ENCODE measurements around the gene ZAP70. TPM values are rescaled to one million over a fixed set of nuclear protein-coding genes. Genes with fewer than 3 reads are reported as not detected.

Gene ZAP70
- total RNA-seq, 1 donor from 2014 or later: 10.2 TPM

GRCh38 chr2:97734061-97735051 is 21.0 kb downstream of the ZAP70 start:
- H3K4me1 ChIP-seq: no peaks in the 10 kb centered on the region
- no peak for TF ChIP-seq CTCF (IDR thresholded peaks at IDR 0.05)
- H3K36me3 ChIP-seq: no peaks in the 10 kb centered on the region
- intact Hi-C loops (cut with DNase I): no loop called here
- no peak overlapping the region for H3K4me3 ChIP-seq
- H3K9me3 ChIP-seq: no peaks in the 10 kb centered on the region
- no peaks in the 10 kb centered on the region for H3K27me3 ChIP-seq
- ATAC-seq (no peak), DNase-seq (peak; percentile 54)
- H3K27ac ChIP-seq: no peak overlapping the region

- TF ChIP-seq CTCF (IDR thresholded peaks at IDR 0.05): no peak
- Histone ChIP-seq H3K27ac (no peak overlapping the region), H3K36me3 (no peaks in the 10 kb centered on the region), H3K9me3 (no peaks in the 10 kb centered on the region), H3K27me3 (no peaks in the 10 kb centered on the region), H3K4me1 (no peaks in the 10 kb centered on the region), H3K4me3 (no peak overlapping the region)
- DNase-seq (peak; percentile 52), ATAC-seq (no peak)
- intact Hi-C loops (cut with DNase I): no loop called here
Measured at GRCh38 chr2:97735161-97735561, 21.8 kb downstream of the ZAP70 start.

GRCh38 chr2:97736185-97736584 is 22.8 kb downstream of the ZAP70 start:
- intact Hi-C loops (cut with DNase I): no loop called here
- Histone ChIP-seq H3K27ac (no peak overlapping the region), H3K36me3 (no peaks in the 10 kb centered on the region), H3K27me3 (no peaks in the 10 kb centered on the region), H3K9me3 (no peaks in the 10 kb centered on the region), H3K4me1 (no peaks in the 10 kb centered on the region), H3K4me3 (no peak overlapping the region)
- no peak for DNase-seq
- TF ChIP-seq CTCF (IDR thresholded peaks at IDR 0.05): no peak
- ATAC-seq: no peak

GRCh38 chr2:97736608-97737330 is 23.4 kb downstream of the ZAP70 start:
- Histone ChIP-seq H3K27me3 (no peaks in the 10 kb centered on the region), H3K27ac (no peak overlapping the region), H3K9me3 (no peaks in the 10 kb centered on the region), H3K36me3 (no peaks in the 10 kb centered on the region), H3K4me1 (no peaks in the 10 kb centered on the region), H3K4me3 (no peak overlapping the region)
- intact Hi-C loops (cut with DNase I): no loop called here
- no peak for TF ChIP-seq CTCF (IDR thresholded peaks at IDR 0.05)
- DNase-seq (peak; percentile 48), ATAC-seq (no peak)

- no peaks in the 10 kb centered on the region for H3K4me1 ChIP-seq
- ATAC-seq (no peak), DNase-seq (peak; percentile 52)
- intact Hi-C loops (cut with DNase I): no loop called here
- no peak overlapping the region for H3K4me3 ChIP-seq
- no peak for TF ChIP-seq CTCF (IDR thresholded peaks at IDR 0.05)
- H3K9me3 ChIP-seq: no peaks in the 10 kb centered on the region
- H3K27me3 ChIP-seq: no peaks in the 10 kb centered on the region
- H3K27ac ChIP-seq: no peak overlapping the region
- H3K36me3 ChIP-seq: no peaks in the 10 kb centered on the region
Measured at GRCh38 chr2:97737421-97738178, 24.2 kb downstream of the ZAP70 start.

All from upper lobe of right lung (tissue), 1 donor.